ENCODE data around the gene POC1A. TPM values are rescaled to one million over a fixed set of nuclear protein-coding genes. Genes with fewer than 3 reads are reported as not detected.

POC1A gene
- total and polyA plus RNA-seq, 2 experiments from 2014 or later, result 19.1 to 26.7 TPM

- Histone ChIP-seq H3K79me2 (replicated peaks; ENCODE audit: insufficient read depth) (no peaks in the 10 kb centered on the region), H2AFZ (no peak overlapping the region), H4K20me1 (replicated peaks; ENCODE audit: insufficient read depth) (no peaks in the 10 kb centered on the region), H3K27me3 (ENCODE audit: insufficient read depth) (no peaks in the 10 kb centered on the region), H3K4me3 (no peak overlapping the region), H3K27ac (ENCODE audit: low read depth) (no peak overlapping the region), H3K4me2 (no peak overlapping the region), H3K9me2 (ENCODE audit: insufficient read depth) (no peaks in the 10 kb centered on the region), H3K4me1 (ENCODE audit: insufficient read depth) (no peaks in the 10 kb centered on the region), H3K36me3 (ENCODE audit: insufficient read depth) (peaks cover 11% of the 10 kb centered on the region), H3F3A (replicated peaks; ENCODE audit: low read depth) (no peaks in the 10 kb centered on the region)
- Mint-ChIP-seq H3K27ac (peak overlapping the region; percentile 62; the same call in 1 of the 2 replicates), H3K27me3 (ENCODE audit: insufficient read depth, low read depth, poor library complexity) (peaks cover 2% of the 10 kb centered on the region), H3K4me1 (0 out of 3 replicates have a peak, but pooled peaks cover 2% of the 10 kb centered on the region), H3K4me3 (no peak overlapping the region), H3K9me3 (no peaks in the 10 kb centered on the region), H3K36me3 (ENCODE audit: low read depth) (peaks cover 52% of the 10 kb centered on the region)
- TF ChIP-seq EZH2phosphoT487 (IDR thresholded peaks at IDR 0.05; ENCODE audit: unreplicated experiment) (no peak), NANOG (IDR thresholded peaks at IDR 0.05; ENCODE audit: borderline replicate concordance) (no peak)
- DNase-seq (ENCODE audit: low spot score) (no peak), ATAC-seq (no peak)
Observed at GRCh38 chr3:52126500-52126899, 27.7 kb downstream of the POC1A start.

GRCh38 chr3:52126036-52126435, 28.2 kb downstream of the POC1A start:
- H3K4me1 Mint-ChIP-seq, result 0 out of 3 replicates have a peak, but pooled peaks cover 2% of the 10 kb centered on the region
- H3K4me1 ChIP-seq (ENCODE audit: insufficient read depth), result no peaks in the 10 kb centered on the region
- no peaks in the 10 kb centered on the region for H3F3A ChIP-seq (replicated peaks; ENCODE audit: low read depth)
- H4K20me1 ChIP-seq (replicated peaks; ENCODE audit: insufficient read depth), result no peaks in the 10 kb centered on the region
- peaks cover 11% of the 10 kb centered on the region for H3K36me3 ChIP-seq (ENCODE audit: insufficient read depth)
- no peaks in the 10 kb centered on the region for H3K9me2 ChIP-seq (ENCODE audit: insufficient read depth)
- H3K27me3 Mint-ChIP-seq (ENCODE audit: insufficient read depth, low read depth, poor library complexity), result peaks cover 2% of the 10 kb centered on the region
- peaks cover 56% of the 10 kb centered on the region for H3K36me3 Mint-ChIP-seq (ENCODE audit: low read depth)
- no peak overlapping the region for H3K4me2 ChIP-seq
- H3K27ac Mint-ChIP-seq, result 0 out of 2 replicates have a peak overlapping the region, but pooled peaks have one; percentile 24
- H3K4me3 Mint-ChIP-seq, result no peak overlapping the region
- H2AFZ ChIP-seq, result no peak overlapping the region
- DNase-seq (ENCODE audit: low spot score), result no peak
- no peak overlapping the region for H3K27ac ChIP-seq (ENCODE audit: low read depth)
- no peak overlapping the region for H3K4me3 ChIP-seq
- ATAC-seq, result no peak
- no peaks in the 10 kb centered on the region for H3K9me3 Mint-ChIP-seq
- no peaks in the 10 kb centered on the region for H3K79me2 ChIP-seq (replicated peaks; ENCODE audit: insufficient read depth)
- H3K27me3 ChIP-seq (ENCODE audit: insufficient read depth), result no peaks in the 10 kb centered on the region
- TF ChIP-seq NANOG (IDR thresholded peaks at IDR 0.05; ENCODE audit: borderline replicate concordance), result no peak
- no peak for TF ChIP-seq CTCF (conservative IDR thresholded peaks at IDR 0.05; ENCODE audit: low read depth in 2 of 2)
- no peak for TF ChIP-seq STAT1 (IDR thresholded peaks at IDR 0.05; ENCODE audit: unreplicated experiment)
- no peak for TF ChIP-seq JUNB (IDR thresholded peaks at IDR 0.05; ENCODE audit: unreplicated experiment)
- no peak for TF ChIP-seq EZH2phosphoT487 (IDR thresholded peaks at IDR 0.05; ENCODE audit: unreplicated experiment)
- TF ChIP-seq ETS1 (IDR thresholded peaks at IDR 0.05), result no peak
- no peak for TF ChIP-seq EZH2 (IDR thresholded peaks at IDR 0.05; ENCODE audit: low read depth, unreplicated experiment)
- no peak for TF ChIP-seq POLR2AphosphoS5 (IDR thresholded peaks at IDR 0.05; ENCODE audit: low read depth)
- TF ChIP-seq ZNF331 (CRISPR knock-in tag; IDR thresholded peaks at IDR 0.05; ENCODE audit: low read depth), result no peak
- no peak for TF ChIP-seq ZNF114 (CRISPR knock-in tag; IDR thresholded peaks at IDR 0.05)
- TF ChIP-seq REST (IDR thresholded peaks at IDR 0.05; ENCODE audit: unreplicated experiment), result no peak
- TF ChIP-seq CREB1 (CRISPR knock-in tag; IDR thresholded peaks at IDR 0.05; ENCODE audit: low read depth), result no peak

Measured in GM23338 (cell line).